ENCODE measurements around the gene ZNF853. TPM values are rescaled to one million over a fixed set of nuclear protein-coding genes. Genes with fewer than 3 reads are reported as not detected.
"Not testable (repeated sequence)": the region's sequence is repeated elsewhere in the genome, so short reads cannot be mapped to it uniquely, and the experiment has no call there.

Gene ZNF853
- total RNA-seq, 1 donor from 2014 or later, result 0.24 TPM

GRCh38 chr7:6652446-6653011, 37.1 kb downstream of the ZNF853 start:
- no peak for ATAC-seq

GRCh38 chr7:6653071-6654003, 37.9 kb downstream of the ZNF853 start:
- ATAC-seq, result no peak

GRCh38 chr7:6654113-6654841, 38.9 kb downstream of the ZNF853 start:
- ATAC-seq, result peak; percentile 24

GRCh38 chr7:6654842-6655610, 39.6 kb downstream of the ZNF853 start:
- no peak for ATAC-seq

- no peak for ATAC-seq
Measured at GRCh38 chr7:6655636-6656385, 40.4 kb downstream of the ZNF853 start.

GRCh38 chr7:6656413-6656812, 41.0 kb downstream of the ZNF853 start:
- no peak for ATAC-seq

GRCh38 chr7:6658618-6659345, 43.4 kb downstream of the ZNF853 start:
- peak; percentile 4 for ATAC-seq

GRCh38 chr7:6670851-6671250, 55.4 kb downstream of the ZNF853 start:
- ATAC-seq, result not testable (repeated sequence)

Other genes with a start within 250 kb of the ZNF853 start
- 373 TPM for gene RAC1, start 241.1 kb upstream of the ZNF853 start, total RNA-seq
- gene DAGLB, start 167.7 kb upstream of the ZNF853 start, total RNA-seq, result 11.2 TPM
- gene KDELR2, start 131.5 kb upstream of the ZNF853 start, total RNA-seq, result 74.5 TPM
- 0.12 TPM for gene GRID2IP, start 64.1 kb upstream of the ZNF853 start, total RNA-seq
- 23.0 TPM for gene ZDHHC4, start 38.2 kb upstream of the ZNF853 start, total RNA-seq
- gene INTS15, start 25.6 kb upstream of the ZNF853 start, total RNA-seq, result 13.7 TPM
- gene ZNF316, start 21.7 kb downstream of the ZNF853 start, total RNA-seq, result 10.4 TPM
- 13.1 TPM for gene ZNF12, start 91.3 kb downstream of the ZNF853 start, total RNA-seq
- 0.28 TPM for gene RSPH10B2, start 138.5 kb downstream of the ZNF853 start, total RNA-seq
- gene CCZ1B, start 210.7 kb downstream of the ZNF853 start, total RNA-seq, result 52.7 TPM

Measured in esophagus mucosa (tissue), 1 donor.